Aorta (tissue), 5 donors: ENCODE results near the gene ZIC3. TPM values are rescaled to one million over a fixed set of nuclear protein-coding genes. Genes with fewer than 3 reads are reported as not detected.
"Not testable (repeated sequence)": the region's sequence is repeated elsewhere in the genome, so short reads cannot be mapped to it uniquely, and the experiment has no call there.

Experiments
- ATAC-seq: fragments of 200-7000 bp; cut with Tn5 transposase; one replicate; pipeline ENCODE4 v1.9.1; 2022; ENCODE audit warnings: moderate library complexity; ENCODE audit not compliant: low FRiP score
- DNase-seq, 2 donors: peaks; one replicate each; pipeline ENCODE4 v3.0.0-alpha.2; 2020
- H3K27ac ChIP-seq, 2 donors: one replicate each; pipeline ENCODE4 v1.5.1; 2013; ENCODE audit warnings: low read length in 2 of 2, mild to moderate bottlenecking in 2 of 2, moderate library complexity in 2 of 2, control low read depth in 1 of 2, inconsistent platforms in 1 of 2, low read depth in 1 of 2
- H3K27me3 ChIP-seq, 2 donors: one replicate each; pipeline ENCODE4 v1.6.1; 2013; ENCODE audit warnings: control low read depth in 1 of 2, low read length in 1 of 2, mild to moderate bottlenecking in 1 of 2, moderate library complexity in 1 of 2; ENCODE audit not compliant: insufficient read depth in 2 of 2, control insufficient read depth in 1 of 2
- H3K36me3 ChIP-seq, 2 donors: one replicate each; pipeline ENCODE4 v1.6.1; 2013; ENCODE audit warnings: control low read depth in 1 of 2, low read length in 1 of 2, mild to moderate bottlenecking in 1 of 2; ENCODE audit not compliant: insufficient read depth in 2 of 2, control insufficient read depth in 1 of 2
- H3K4me1 ChIP-seq, 2 donors: one replicate each; pipeline ENCODE4 v1.6.1; 2013; ENCODE audit warnings: low read length in 2 of 2, control low read depth in 1 of 2, mild to moderate bottlenecking in 1 of 2, moderate library complexity in 1 of 2; ENCODE audit not compliant: insufficient read depth in 2 of 2, control insufficient read depth in 1 of 2
- H3K4me3 ChIP-seq, 2 donors: one replicate each; pipeline ENCODE4 v1.5.1; 2013; ENCODE audit warnings: low read length in 2 of 2, control low read depth in 1 of 2, mild to moderate bottlenecking in 1 of 2
- H3K9me3 ChIP-seq: one replicate; pipeline ENCODE4 v1.6.1; 2013; ENCODE audit warnings: mild to moderate bottlenecking, low read length; ENCODE audit not compliant: control insufficient read depth
- WGBS, 2 donors: extraction: QIAGEN DNeasy Blood & Tissue Kit; methylation state at CpG; one replicate each; pipeline ENCODE4 v1.1.7; 2013; 5-methylcytosine and 5-hydroxymethylcytosine counted together
- intact Hi-C, 2 donors: fragments of 100-400 bp; cut with DNase I; formaldehyde crosslinking; loops; one replicate each; pipeline versions ENCODE4 v1.14.2 to v1.15.0; 2022
- polyA plus RNA-seq, 2 donors: library from polyadenylated mRNA; stranded (reverse); fragments of 200-250 nt; gene quantifications; one replicate each; pipeline ENCODE4 v1.2.3, GENCODE V29; 2013
- total RNA-seq, 2 donors: library from RNA; stranded (reverse); fragmentation: NEBNext Ultra II Directional; extraction: Animal tissue kit (Norgen Biotek cat#: 25700); gene quantifications; one replicate each; pipeline ENCODE4 v1.2.1, GENCODE V29; 2021
- donor health status: healthy with polysubstance abuse.
- donor health status: Bipolar disorder and iron deficiency.
- donor health status: DM: no; HTN: no; CAD: no.
- donor health status: DM: no; HTN: no; CAD: no.
- donor health status: DM: yes; HTN: yes; CAD: no.

ZIC3 gene
- total and polyA plus RNA-seq, 4 donors: 0.25 TPM; not detected in 3

- intact Hi-C loops, H3K4me3 ChIP-seq, ATAC-seq, H3K36me3 ChIP-seq, H3K27me3 ChIP-seq, DNase-seq, H3K27ac ChIP-seq, H3K4me1 ChIP-seq, H3K9me3 ChIP-seq: not testable (repeated sequence)
- 80 to 91% methylated on average over 4 of the region's 4 CpGs for WGBS, 2 donors
Measured at GRCh38 chrX:137552098-137552497, 13.8 kb upstream of the ZIC3 start.

- Histone ChIP-seq H3K9me3 (no peaks in the 10 kb centered on the region), H3K4me1 (no peaks in the 10 kb centered on the region), H3K27ac (no peak overlapping the region), H3K27me3 (peaks cover 0 to 3% of the 10 kb centered on the region in 2 donors), H3K36me3 (no peaks in the 10 kb centered on the region), H3K4me3 (no peak overlapping the region)
- ATAC-seq (no peak), DNase-seq (no peak)
- intact Hi-C loops: no loop called here
- WGBS, 2 donors: 30 to 41% methylated on average over 8 of the region's 8 CpGs
Measured at GRCh38 chrX:137562096-137562495, 3.8 kb upstream of the ZIC3 start.

DNA sequence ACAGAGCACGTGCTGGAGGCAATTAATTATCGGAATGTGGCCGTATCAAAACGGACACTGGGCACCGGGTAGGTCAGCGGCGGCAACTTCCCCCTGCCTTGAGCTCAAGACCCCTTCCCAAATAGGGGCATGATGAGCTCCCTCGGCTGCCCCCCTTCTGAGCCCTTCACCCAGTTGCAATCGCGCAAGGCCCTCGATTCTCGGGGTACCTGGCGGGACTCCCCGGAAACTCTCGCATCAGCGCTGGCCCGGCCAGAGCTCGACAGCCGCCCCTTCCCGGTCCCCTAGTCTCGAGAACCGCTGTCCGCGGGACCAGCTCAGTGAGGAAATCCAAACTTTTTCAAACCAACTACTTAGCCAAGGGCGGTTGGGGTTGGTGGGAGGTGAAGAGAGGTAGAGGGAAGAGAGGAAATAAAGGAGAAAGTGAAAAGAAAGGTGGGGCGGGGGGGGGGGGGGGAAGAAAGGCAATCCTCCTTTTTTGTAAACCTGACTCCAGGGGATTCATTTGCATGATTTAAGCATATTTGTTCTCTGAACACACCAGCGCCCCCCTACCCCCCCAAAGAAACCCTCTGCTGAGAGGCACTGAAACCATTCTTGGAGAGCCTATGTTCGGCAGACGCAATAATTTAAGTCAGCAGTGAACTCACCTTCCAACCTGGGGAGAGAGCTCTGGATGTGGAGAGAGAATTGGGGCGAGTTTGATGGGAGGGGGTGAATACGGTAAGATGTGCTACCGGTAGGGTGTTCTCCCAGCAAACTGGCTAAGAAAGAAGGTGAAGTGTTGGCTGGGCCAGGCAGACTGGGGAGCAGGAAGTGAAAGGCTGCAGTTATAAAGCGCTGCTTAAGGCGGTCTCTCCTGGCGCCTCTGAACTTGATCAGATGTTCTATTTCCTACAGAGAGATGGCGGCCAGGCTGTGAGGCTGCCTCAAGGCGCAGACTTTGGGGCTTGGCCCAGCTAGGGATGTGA is 2.0 kb upstream of the ZIC3 start:
- Histone ChIP-seq H3K4me1 (no peaks in the 10 kb centered on the region), H3K36me3 (no peaks in the 10 kb centered on the region), H3K27ac (no peak overlapping the region), H3K27me3 (peaks cover 0 to 3% of the 10 kb centered on the region in 2 donors), H3K4me3 (no peak overlapping the region), H3K9me3 (no peaks in the 10 kb centered on the region)
- intact Hi-C loops: no loop called here
- ATAC-seq: no peak
- 9 to 22% methylated on average over 34 to 36 of the region's 37 CpGs for WGBS, 2 donors
- DNase-seq: no peak

- Histone ChIP-seq H3K4me3 (peak overlapping the region; percentile 17 to 36), H3K27ac (no peak overlapping the region), H3K9me3 (no peaks in the 10 kb centered on the region), H3K4me1 (no peaks in the 10 kb centered on the region), H3K36me3 (no peaks in the 10 kb centered on the region), H3K27me3 (peaks cover 0 to 1% of the 10 kb centered on the region in 2 donors)
- no peak for DNase-seq
- intact Hi-C loops: no loop called here
- ATAC-seq: peak; percentile 4
- WGBS, 2 donors: 1 to 29% methylated on average over 40 to 54 of the region's 54 CpGs
Measured at GRCh38 chrX:137565318-137565904, 516 bp upstream of the ZIC3 start.

GRCh38 chrX:137566746-137567679 is 1.1 kb downstream of the ZIC3 start:
- H3K4me3 ChIP-seq: peak overlapping the region in 1 of 2 donors; percentile 12
- ATAC-seq (peak; percentile 44), DNase-seq (no peak)
- WGBS, 2 donors: 3 to 31% methylated on average over 72 to 82 of the region's 82 CpGs
- H3K36me3 ChIP-seq: no peaks in the 10 kb centered on the region
- H3K9me3 ChIP-seq: no peaks in the 10 kb centered on the region
- no peak overlapping the region for H3K27ac ChIP-seq
- intact Hi-C loops: no loop called here
- H3K4me1 ChIP-seq: no peaks in the 10 kb centered on the region
- H3K27me3 ChIP-seq: no peaks in the 10 kb centered on the region

- no peak for ATAC-seq
- no peaks in the 10 kb centered on the region for H3K9me3 ChIP-seq
- H3K27me3 ChIP-seq: no peaks in the 10 kb centered on the region
- no peak overlapping the region for H3K27ac ChIP-seq
- intact Hi-C loops: no loop called here
- no peak overlapping the region for H3K4me3 ChIP-seq
- H3K36me3 ChIP-seq: no peaks in the 10 kb centered on the region
- WGBS, 2 donors: 5 to 29% methylated on average over 36 of the region's 36 CpGs
- no peaks in the 10 kb centered on the region for H3K4me1 ChIP-seq
- DNase-seq: no peak
Measured at GRCh38 chrX:137567682-137568232, 1.8 kb downstream of the ZIC3 start.

GRCh38 chrX:137568741-137569469 is 3.0 kb downstream of the ZIC3 start:
- no peaks in the 10 kb centered on the region for H3K4me1 ChIP-seq
- H3K36me3 ChIP-seq: no peaks in the 10 kb centered on the region
- 8 to 30% methylated on average over 53 of the region's 53 CpGs for WGBS, 2 donors
- DNase-seq: no peak
- no peak for ATAC-seq
- H3K27ac ChIP-seq: no peak overlapping the region
- no peaks in the 10 kb centered on the region for H3K9me3 ChIP-seq
- H3K4me3 ChIP-seq: no peak overlapping the region
- intact Hi-C loops: no loop called here
- no peaks in the 10 kb centered on the region for H3K27me3 ChIP-seq

DNA sequence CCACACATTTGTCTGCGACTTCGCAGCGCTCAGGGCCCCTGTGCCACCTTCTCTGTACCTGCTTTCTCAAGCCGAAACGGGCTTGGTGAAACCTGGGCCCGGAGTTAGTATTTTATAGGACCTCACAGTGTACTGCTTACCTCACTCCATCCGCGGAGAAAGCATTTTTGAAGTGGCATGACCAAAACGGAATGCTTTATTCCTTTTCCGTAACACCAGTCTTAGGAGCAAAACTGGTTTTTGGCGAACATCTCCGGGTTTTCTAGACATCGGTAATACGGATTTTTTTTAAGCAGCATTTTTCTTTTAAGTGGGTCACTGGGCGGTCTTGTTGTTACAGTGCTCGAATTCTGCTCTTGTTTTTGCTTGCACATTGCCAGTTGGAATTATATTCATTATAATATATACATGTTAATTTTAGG is 3.6 kb downstream of the ZIC3 start:
- no peaks in the 10 kb centered on the region for H3K4me1 ChIP-seq
- H3K9me3 ChIP-seq: no peaks in the 10 kb centered on the region
- no peaks in the 10 kb centered on the region for H3K36me3 ChIP-seq
- WGBS, 2 donors: 13 to 22% methylated on average over 16 of the region's 16 CpGs
- no peaks in the 10 kb centered on the region for H3K27me3 ChIP-seq
- intact Hi-C loops: no loop called here
- H3K4me3 ChIP-seq: no peak overlapping the region
- no peak overlapping the region for H3K27ac ChIP-seq
- DNase-seq (no peak), ATAC-seq (no peak)
